C4-2B (cell line): ENCODE measurements around the gene PTOV1.

Experiments used
- ZFX ChIP-seq: fragments of 450-650 bp; IDR thresholded peaks from 2 replicates; pipeline ENCODE4 v1.6.1; 2017
- TF ChIP-seq, protein P1 (sequence below): fragments of 450-650 bp; conservative IDR thresholded peaks from 2 replicates; pipeline ENCODE4 v1.5.1; 2017; ENCODE audit warnings: mild to moderate bottlenecking

DNA sequence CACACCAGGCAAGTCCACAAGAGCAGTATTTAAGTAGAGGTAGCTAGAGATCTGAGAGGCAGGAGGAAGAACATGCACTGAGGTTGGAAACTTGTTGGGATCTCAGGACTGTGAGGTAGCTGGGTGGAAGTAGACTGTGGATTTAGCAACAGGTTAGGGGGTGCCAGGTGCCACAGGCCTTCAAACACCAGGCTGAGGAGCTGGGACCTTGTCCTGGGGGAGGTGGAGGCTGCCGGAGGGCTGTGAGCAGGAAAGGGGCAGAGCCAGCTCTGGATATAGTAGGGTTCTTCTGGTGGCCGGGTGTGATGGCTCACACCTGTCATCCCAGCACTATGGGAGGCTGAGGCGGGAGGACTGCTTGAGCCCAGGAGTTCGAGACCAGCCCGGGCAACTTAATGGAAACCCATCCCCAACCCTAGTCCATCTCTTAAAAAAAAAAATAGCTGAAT is 41.0 kb upstream of the PTOV1 start:
- TF ChIP-seq, protein P1, sequence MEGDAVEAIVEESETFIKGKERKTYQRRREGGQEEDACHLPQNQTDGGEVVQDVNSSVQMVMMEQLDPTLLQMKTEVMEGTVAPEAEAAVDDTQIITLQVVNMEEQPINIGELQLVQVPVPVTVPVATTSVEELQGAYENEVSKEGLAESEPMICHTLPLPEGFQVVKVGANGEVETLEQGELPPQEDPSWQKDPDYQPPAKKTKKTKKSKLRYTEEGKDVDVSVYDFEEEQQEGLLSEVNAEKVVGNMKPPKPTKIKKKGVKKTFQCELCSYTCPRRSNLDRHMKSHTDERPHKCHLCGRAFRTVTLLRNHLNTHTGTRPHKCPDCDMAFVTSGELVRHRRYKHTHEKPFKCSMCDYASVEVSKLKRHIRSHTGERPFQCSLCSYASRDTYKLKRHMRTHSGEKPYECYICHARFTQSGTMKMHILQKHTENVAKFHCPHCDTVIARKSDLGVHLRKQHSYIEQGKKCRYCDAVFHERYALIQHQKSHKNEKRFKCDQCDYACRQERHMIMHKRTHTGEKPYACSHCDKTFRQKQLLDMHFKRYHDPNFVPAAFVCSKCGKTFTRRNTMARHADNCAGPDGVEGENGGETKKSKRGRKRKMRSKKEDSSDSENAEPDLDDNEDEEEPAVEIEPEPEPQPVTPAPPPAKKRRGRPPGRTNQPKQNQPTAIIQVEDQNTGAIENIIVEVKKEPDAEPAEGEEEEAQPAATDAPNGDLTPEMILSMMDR, result no peak
- TF ChIP-seq ZFX, result no peak
